Measurements from ENCODE around the gene LAP3. TPM values are rescaled to one million over a fixed set of nuclear protein-coding genes. Genes with fewer than 3 reads are reported as not detected.

Gene LAP3
- polyA plus RNA-seq, 3 donors = 98.3 to 127 (median 108) TPM

- peaks cover 39 to 43% of the 10 kb centered on the region in 2 donors for H3K4me1 ChIP-seq (ENCODE audit: control insufficient read depth in 1 of 2, insufficient read depth in 2 of 2, low read length in 2 of 2)
- H3K36me3 Mint-ChIP-seq = peaks cover 29 to 38% of the 10 kb centered on the region in 2 donors
- H3K36me3 ChIP-seq (replicated peaks in 1 of 2; ENCODE audit: control insufficient read depth in 1 of 2, insufficient read depth in 2 of 2, low read length in 2 of 2) = peaks cover 17 to 26% of the 10 kb centered on the region in 2 donors
- peak overlapping the region; percentile 85 to 91 for H3K27ac ChIP-seq (ENCODE audit: low read depth in 1 of 2, low read length in 2 of 2)
- H3K9me3 Mint-ChIP-seq = no peaks in the 10 kb centered on the region
- H2AFZ ChIP-seq (ENCODE audit: insufficient read depth, low read depth, low read length, poor library complexity, severe bottlenecking) = peak overlapping the region; percentile 58
- H3K27me3 ChIP-seq (ENCODE audit: control insufficient read depth in 2 of 2, insufficient read depth in 2 of 2, low read length in 2 of 2) = no peaks in the 10 kb centered on the region
- H3K9me3 ChIP-seq (replicated peaks in 1 of 2; ENCODE audit: control insufficient read depth in 1 of 2, insufficient read depth in 1 of 2, low read length in 2 of 2) = no peaks in the 10 kb centered on the region
- peak overlapping the region; percentile 98 for H3K4me2 ChIP-seq (replicated peaks; ENCODE audit: extremely low read depth, low read length, poor library complexity, severe bottlenecking)
- TF ChIP-seq CTCF (IDR thresholded peaks at IDR 0.05) = no peak
- peaks cover 0 to 3% (median 0%) of the 10 kb centered on the region in 3 donors for H3K27me3 Mint-ChIP-seq (ENCODE audit: low read depth in 3 of 3)
- intact Hi-C loops (cut with micrococcal nuclease) = loop anchor here (2.0 to 10.0 kb wide), 4 partner anchors 37 to 444 kb away; partner anchors contain the start of genes DCAF16 (in 2 of the 2), MED28 (in 2 of the 2), NCAPG (in 2 of the 2) and LCORL (in 1 of the 2)
- peaks cover 41% of the 10 kb centered on the region for H3K4me1 Mint-ChIP-seq
- H3K27ac Mint-ChIP-seq = peak overlapping the region; percentile 88 to 97 (median 93)
- H4K20me1 ChIP-seq (ENCODE audit: insufficient read depth, low read length) = peaks cover 29% of the 10 kb centered on the region
- H3K4me3 Mint-ChIP-seq = peak overlapping the region; percentile 89 to 94
- H3K9ac ChIP-seq (ENCODE audit: insufficient read depth, low read length, poor library complexity, severe bottlenecking) = peak overlapping the region; percentile 95
- WGBS (ENCODE audit: insufficient coverage) = 4% methylated on average over 30 of the region's 33 CpGs
- H3K4me3 ChIP-seq (replicated peaks in 1 of 3; ENCODE audit: low read depth in 2 of 3, low read length in 3 of 3) = peak overlapping the region; percentile 80 to 91 (median 88)
- peak in 2 of 3 donors; percentile 4 to 24 for DNase-seq
- H3K79me2 ChIP-seq (ENCODE audit: insufficient read depth, low read length) = peaks cover 41% of the 10 kb centered on the region
Measured at GRCh38 chr4:17577665-17578481, 875 bp downstream of the LAP3 start.

- Histone ChIP-seq H3K4me2 (replicated peaks; ENCODE audit: extremely low read depth, low read length, poor library complexity, severe bottlenecking) (peak overlapping the region; percentile 98), H3K4me3 (replicated peaks in 1 of 3; ENCODE audit: low read depth in 2 of 3, low read length in 3 of 3) (peak overlapping the region; percentile 80 to 91 (median 88)), H3K27ac (ENCODE audit: low read depth in 1 of 2, low read length in 2 of 2) (peak overlapping the region; percentile 85 to 91), H3K9ac (ENCODE audit: insufficient read depth, low read length, poor library complexity, severe bottlenecking) (peak overlapping the region; percentile 95), H3K27me3 (ENCODE audit: control insufficient read depth in 2 of 2, insufficient read depth in 2 of 2, low read length in 2 of 2) (no peaks in the 10 kb centered on the region), H3K9me3 (replicated peaks in 1 of 2; ENCODE audit: control insufficient read depth in 1 of 2, insufficient read depth in 1 of 2, low read length in 2 of 2) (no peaks in the 10 kb centered on the region), H3K79me2 (ENCODE audit: insufficient read depth, low read length) (peaks cover 41% of the 10 kb centered on the region), H4K20me1 (ENCODE audit: insufficient read depth, low read length) (peaks cover 35% of the 10 kb centered on the region), H3K36me3 (replicated peaks in 1 of 2; ENCODE audit: control insufficient read depth in 1 of 2, insufficient read depth in 2 of 2, low read length in 2 of 2) (peaks cover 23 to 32% of the 10 kb centered on the region in 2 donors), H2AFZ (ENCODE audit: insufficient read depth, low read depth, low read length, poor library complexity, severe bottlenecking) (peak overlapping the region; percentile 58), H3K4me1 (ENCODE audit: control insufficient read depth in 1 of 2, insufficient read depth in 2 of 2, low read length in 2 of 2) (peaks cover 39 to 43% of the 10 kb centered on the region in 2 donors)
- H3K4me1 Mint-ChIP-seq = peaks cover 41% of the 10 kb centered on the region
- peak overlapping the region; percentile 88 to 97 (median 93) for H3K27ac Mint-ChIP-seq
- H3K36me3 Mint-ChIP-seq = peaks cover 35 to 44% of the 10 kb centered on the region in 2 donors
- H3K4me3 Mint-ChIP-seq = peak overlapping the region; percentile 89 to 94
- intact Hi-C loops (cut with micrococcal nuclease) = loop anchor here (2.0 to 10.0 kb wide), 4 partner anchors 36 to 444 kb away; partner anchors contain the start of genes DCAF16 (in 2 of the 2), NCAPG (in 2 of the 2), LCORL (in 1 of the 2) and MED28 (in 1 of the 2)
- peak; percentile 20 to 49 (median 40) for DNase-seq
- no peak for TF ChIP-seq CTCF (IDR thresholded peaks at IDR 0.05)
- no peaks in the 10 kb centered on the region for H3K9me3 Mint-ChIP-seq
- H3K27me3 Mint-ChIP-seq (ENCODE audit: low read depth in 3 of 3) = peaks cover 0 to 3% (median 0%) of the 10 kb centered on the region in 3 donors
- no CpG with 5 or more reads among the region's 6 CpGs for WGBS (ENCODE audit: insufficient coverage)
Measured at GRCh38 chr4:17578482-17578891, 1.5 kb downstream of the LAP3 start.

Data from CD14-positive monocyte (primary cell).